A549 (cell line): Measurements from ENCODE around the gene CACNB3. TPM values are rescaled to one million over a fixed set of nuclear protein-coding genes. Genes with fewer than 3 reads are reported as not detected.

ENCODE experiments used
- ATAC-seq, 2 experiments: fragments of 200-7000 bp in 1 of 2; fragments of >200 bp in 1 of 2; cut with Nextera tagmentation in 1 of 2; cut with Tn5 transposase in 1 of 2; 3 replicates each; pipeline versions ENCODE4 v1.8.0 to v1.9.1; 2018 to 2020; ENCODE audit warnings: mild to moderate bottlenecking in 1 of 2, moderate library complexity in 1 of 2
- CTCF ChIA-PET: fragments of 300-600 bp; sonication (Branson Sonifier 250); formaldehyde crosslinking; extraction: SDS; loops from one replicate; lab custom pipeline; 2021; ENCODE audit warnings: antibody characterized with exemption, inconsistent platforms; lab: Yijun Ruan, JAX
- POLR2A ChIA-PET: fragments of 350-600 bp; formaldehyde crosslinking; extraction: SDS; loops from one replicate; lab custom pipeline; 2021; ENCODE audit warnings: antibody characterized with exemption, inconsistent platforms; lab: Yijun Ruan, JAX
- DNase-seq, 2 experiments: peaks; one replicate each; pipeline versions ENCODE4 v3.0.0 to v3.0.0-alpha.2; 2011 to 2016; ENCODE audit warnings: low read depth in 1 of 2, low spot score in 1 of 2
- FAIRE-seq: peaks from 2 replicates; lab custom pipeline; 2011; peaks lifted over from hg19 to GRCh38; lab: Jason Lieb, UNC
- H3K27ac ChIP-seq, 2 experiments: fragments of >200 bp; sonication (Bioruptor Twin); formaldehyde crosslinking; 3 replicates each; pipeline ENCODE4 v1.5.1; 2016 to 2017
- H3K4me1 ChIP-seq: fragments of >200 bp; sonication (Bioruptor Twin); formaldehyde crosslinking; 3 replicates; pipeline ENCODE4 v1.6.1; 2016
- H3K4me2 ChIP-seq: fragments of >200 bp; sonication (Bioruptor Twin); formaldehyde crosslinking; 3 replicates; pipeline ENCODE4 v1.6.1; 2016
- H3K4me3 ChIP-seq: fragments of >200 bp; sonication (Bioruptor Twin); formaldehyde crosslinking; 3 replicates; pipeline ENCODE4 v1.5.1; 2016
- H3K9me3 ChIP-seq: fragments of >200 bp; sonication (Bioruptor Twin); formaldehyde crosslinking; 3 replicates; pipeline ENCODE4 v1.6.1; 2016
- BCL3 ChIP-seq: fragments of >200 bp; sonication (Bioruptor Twin); formaldehyde crosslinking; IDR thresholded peaks from 3 replicates; pipeline ENCODE4 v1.6.1; 2016
- CBX2 ChIP-seq: fragments of 200-600 bp; sonication (generic); IDR thresholded peaks from 2 replicates; pipeline ENCODE4 v1.6.1; 2016; ENCODE audit warnings: low read depth, mild to moderate bottlenecking, borderline replicate concordance
- CEBPB ChIP-seq, 2 experiments: fragments of >200 bp in 1 of 2; sonication (Bioruptor Twin) in 1 of 2; formaldehyde crosslinking in 1 of 2; IDR thresholded peaks; 2 replicates each; pipeline ENCODE4 v1.6.1; 2012 to 2016
- EP300 ChIP-seq, 2 experiments: fragments of >200 bp; sonication (Bioruptor Twin); formaldehyde crosslinking; IDR thresholded peaks; 2 replicates in 1 of 2; 3 replicates in 1 of 2; pipeline ENCODE4 v1.6.1; 2016 to 2017
- ESRRA ChIP-seq: fragments of 150-350 bp; IDR thresholded peaks from 2 replicates; pipeline ENCODE4 v1.6.1; 2014; ENCODE audit warnings: mild to moderate bottlenecking, low read length, borderline replicate concordance
- FOSB ChIP-seq: fragments of 250-450 bp; sonication (Bioruptor Pico); IDR thresholded peaks from 2 replicates; pipeline ENCODE4 v1.5.0; 2020; ENCODE audit warnings: mild to moderate bottlenecking, moderate library complexity
- JUN ChIP-seq, 2 experiments: fragments of >200 bp; sonication (Bioruptor Twin); formaldehyde crosslinking; IDR thresholded peaks; 2 replicates in 1 of 2; 3 replicates in 1 of 2; pipeline ENCODE4 v1.6.1; 2016 to 2017
- KDM5A ChIP-seq: fragments of 200-600 bp; sonication (generic); IDR thresholded peaks from 2 replicates; pipeline ENCODE4 v1.6.1; 2016; ENCODE audit warnings: antibody characterized with exemption, mild to moderate bottlenecking
- PHF8 ChIP-seq: fragments of 200-600 bp; sonication (generic); IDR thresholded peaks from 2 replicates; pipeline ENCODE4 v1.6.1; 2016; ENCODE audit warnings: low read depth, mild to moderate bottlenecking, antibody characterized with exemption, moderate library complexity, borderline replicate concordance
- POLR2AphosphoS2 ChIP-seq: conservative IDR thresholded peaks from 2 replicates; pipeline ENCODE4 v1.6.1; 2012; ENCODE audit warnings: low read length, improper control_type of control experiment, inconsistent platforms
- RARB ChIP-seq: fragments of 250-450 bp; sonication (Bioruptor Pico); IDR thresholded peaks from 2 replicates; pipeline ENCODE4 v1.8.0; 2021; ENCODE audit warnings: mild to moderate bottlenecking, moderate library complexity
- ZNF302 ChIP-seq: fragments of 250-450 bp; sonication (Bioruptor Pico); IDR thresholded peaks from 2 replicates; pipeline ENCODE4 v1.9.0; 2021; ENCODE audit warnings: inconsistent platforms, mild to moderate bottlenecking, moderate library complexity
- ZSCAN20 ChIP-seq: fragments of 250-450 bp; sonication (Bioruptor Pico); IDR thresholded peaks from 2 replicates; pipeline ENCODE4 v1.8.0; 2022; ENCODE audit warnings: mild to moderate bottlenecking, moderate library complexity
- WGBS: methylation state at CpG from one replicate; pipeline ENCODE4 v1.1.6; 2017; ENCODE audit errors: missing lambda C conversion rate; 5-methylcytosine and 5-hydroxymethylcytosine counted together
- polyA plus RNA-seq, 4 experiments: library from polyadenylated mRNA; depleted of rRNA in 3 of 4; stranded (reverse); fragments of >200 nt; fragmentation: RNase III in 1 of 4; extraction: RNeasy Plus Mini Kit Qiagen cat#74134 plus additional on column Dnase treatment in 1 of 4; gene quantifications; 2 replicates in 3 of 4; 3 replicates in 1 of 4; pipeline ENCODE4 v1.2.3, GENCODE V29; 2011 to 2017
- TF ChIP-seq, protein P1 (sequence below): fragments of >200 bp; sonication (Bioruptor Twin); formaldehyde crosslinking; IDR thresholded peaks from 3 replicates; pipeline ENCODE4 v1.5.1; 2016
- TF ChIP-seq, protein P2 (sequence below): fragments of 200-600 bp; sonication (generic); IDR thresholded peaks from 2 replicates; pipeline ENCODE4 v1.6.1; 2016; ENCODE audit warnings: antibody characterized with exemption, mild to moderate bottlenecking, moderate library complexity
- TF ChIP-seq, protein P3 (sequence below): fragments of 250-450 bp; sonication (Bioruptor Pico); IDR thresholded peaks from 2 replicates; pipeline ENCODE4 v1.5.0; 2020; ENCODE audit warnings: low read depth, mild to moderate bottlenecking, moderate library complexity

Gene CACNB3
- polyA plus RNA-seq, 2 of the 4 experiments (the other 2 are of a cell fraction): 12.9 to 23.9 TPM

DNA sequence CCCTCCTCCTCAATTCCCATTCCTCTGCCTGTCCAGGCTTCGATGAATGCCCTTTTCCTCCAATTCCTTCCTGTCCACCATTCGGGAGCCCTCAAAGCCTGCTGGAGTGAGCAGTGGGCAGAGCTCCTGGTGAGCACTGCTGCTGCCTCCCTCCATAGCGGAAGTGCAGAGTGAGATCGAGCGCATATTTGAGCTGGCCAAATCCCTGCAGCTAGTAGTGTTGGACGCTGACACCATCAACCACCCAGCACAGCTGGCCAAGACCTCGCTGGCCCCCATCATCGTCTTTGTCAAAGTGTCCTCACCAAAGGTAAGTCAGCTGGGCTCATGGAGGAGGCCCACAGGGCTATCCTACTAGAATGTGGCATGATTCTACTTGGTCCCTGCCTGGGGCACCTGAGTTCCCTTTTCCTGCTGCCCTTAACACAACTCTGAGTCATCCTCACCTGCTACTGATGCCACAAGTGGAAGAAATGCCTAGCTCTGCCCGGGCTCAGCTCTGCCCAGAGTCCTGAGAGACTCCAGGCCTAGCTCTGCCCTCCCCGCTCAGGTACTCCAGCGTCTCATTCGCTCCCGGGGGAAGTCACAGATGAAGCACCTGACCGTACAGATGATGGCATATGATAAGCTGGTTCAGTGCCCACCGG is 8.0 kb downstream of the CACNB3 start:
- CTCF ChIA-PET: interaction anchor here (1.1 to 18.2 kb wide), 7 partner anchors 9 to 162 kb away, joined by 3 to 230 read pairs (median 14); partner anchors contain the start of genes CACNB3 and DDX23
- ATAC-seq: peak in 1 of 2 experiments; percentile 5; a peak in 3 of 6 replicates

DNA sequence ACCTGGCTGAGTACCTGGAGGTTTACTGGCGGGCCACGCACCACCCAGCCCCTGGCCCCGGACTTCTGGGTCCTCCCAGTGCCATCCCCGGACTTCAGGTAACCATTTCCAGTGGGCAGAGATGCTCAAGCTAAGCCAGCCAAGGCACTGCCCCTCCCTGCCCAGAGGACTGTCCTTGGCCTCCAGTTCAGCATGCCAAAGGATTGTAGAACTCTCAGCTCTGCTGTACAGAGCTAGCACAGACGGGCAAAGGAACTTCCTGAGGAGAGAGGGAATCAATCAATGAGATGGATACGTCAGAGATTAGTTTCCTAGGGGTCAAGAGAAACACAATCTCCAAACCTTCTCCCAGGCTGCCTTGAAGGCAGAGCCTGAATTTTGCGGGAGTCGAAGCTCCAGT is 8.7 kb downstream of the CACNB3 start:
- DNase-seq (no peak), ATAC-seq (peak in 1 of 2 experiments; percentile 10; a peak in 1 of 6 replicates), FAIRE-seq (no peak)
- POLR2A ChIA-PET: interaction anchor here (0.9 to 1.7 kb wide), 2 partner anchors 25 to 39 kb away, joined by 5 to 6 read pairs; partner anchors contain the start of genes DDX23 and RND1
- TF ChIP-seq KDM5A (no peak), BCL3 (no peak)
- TF ChIP-seq, protein P1, sequence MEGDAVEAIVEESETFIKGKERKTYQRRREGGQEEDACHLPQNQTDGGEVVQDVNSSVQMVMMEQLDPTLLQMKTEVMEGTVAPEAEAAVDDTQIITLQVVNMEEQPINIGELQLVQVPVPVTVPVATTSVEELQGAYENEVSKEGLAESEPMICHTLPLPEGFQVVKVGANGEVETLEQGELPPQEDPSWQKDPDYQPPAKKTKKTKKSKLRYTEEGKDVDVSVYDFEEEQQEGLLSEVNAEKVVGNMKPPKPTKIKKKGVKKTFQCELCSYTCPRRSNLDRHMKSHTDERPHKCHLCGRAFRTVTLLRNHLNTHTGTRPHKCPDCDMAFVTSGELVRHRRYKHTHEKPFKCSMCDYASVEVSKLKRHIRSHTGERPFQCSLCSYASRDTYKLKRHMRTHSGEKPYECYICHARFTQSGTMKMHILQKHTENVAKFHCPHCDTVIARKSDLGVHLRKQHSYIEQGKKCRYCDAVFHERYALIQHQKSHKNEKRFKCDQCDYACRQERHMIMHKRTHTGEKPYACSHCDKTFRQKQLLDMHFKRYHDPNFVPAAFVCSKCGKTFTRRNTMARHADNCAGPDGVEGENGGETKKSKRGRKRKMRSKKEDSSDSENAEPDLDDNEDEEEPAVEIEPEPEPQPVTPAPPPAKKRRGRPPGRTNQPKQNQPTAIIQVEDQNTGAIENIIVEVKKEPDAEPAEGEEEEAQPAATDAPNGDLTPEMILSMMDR: no peak
- Histone ChIP-seq H3K4me1 (0 out of 3 replicates have a peak, but pooled peaks cover 4% of the 10 kb centered on the region), H3K27ac (no peak overlapping the region), H3K4me2 (no peak overlapping the region), H3K9me3 (no peaks in the 10 kb centered on the region), H3K4me3 (no peak overlapping the region)
- CTCF ChIA-PET: interaction anchor here (0.6 to 18.2 kb wide), 8 partner anchors 8 to 109 kb away, joined by 3 to 230 read pairs (median 10); partner anchors contain the start of genes CACNB3 and DDX23
- WGBS: 91% methylated on average over 8 of the region's 8 CpGs

More for the DNA sequence above, 8.0 kb downstream of the CACNB3 start:
- no peak for FAIRE-seq
- Histone ChIP-seq H3K4me2 (no peak overlapping the region), H3K9me3 (no peaks in the 10 kb centered on the region), H3K27ac (no peak overlapping the region), H3K4me3 (no peak overlapping the region), H3K4me1 (0 out of 3 replicates have a peak, but pooled peaks cover 4% of the 10 kb centered on the region)
- no peak for DNase-seq
- POLR2A ChIA-PET: interaction anchor here (0.9 kb wide), 1 partner anchor 40 kb away, joined by 3 read pairs; no protein-coding TSS in a partner anchor
- WGBS: 91% methylated on average over 15 of the region's 15 CpGs
- TF ChIP-seq CEBPB (IDR thresholded peaks at IDR 0.05) (no peak), ESRRA (no peak), RARB (CRISPR knock-in tag) (no peak), ZSCAN20 (no peak), JUN (IDR thresholded peaks at IDR 0.05) (no peak), ZNF302 (CRISPR knock-in tag) (no peak), EP300 (IDR thresholded peaks at IDR 0.05) (no peak), PHF8 (no peak), CBX2 (no peak), POLR2AphosphoS2 (no peak), FOSB (CRISPR knock-in tag) (no peak), BCL3 (no peak)
- TF ChIP-seq, protein P2, sequence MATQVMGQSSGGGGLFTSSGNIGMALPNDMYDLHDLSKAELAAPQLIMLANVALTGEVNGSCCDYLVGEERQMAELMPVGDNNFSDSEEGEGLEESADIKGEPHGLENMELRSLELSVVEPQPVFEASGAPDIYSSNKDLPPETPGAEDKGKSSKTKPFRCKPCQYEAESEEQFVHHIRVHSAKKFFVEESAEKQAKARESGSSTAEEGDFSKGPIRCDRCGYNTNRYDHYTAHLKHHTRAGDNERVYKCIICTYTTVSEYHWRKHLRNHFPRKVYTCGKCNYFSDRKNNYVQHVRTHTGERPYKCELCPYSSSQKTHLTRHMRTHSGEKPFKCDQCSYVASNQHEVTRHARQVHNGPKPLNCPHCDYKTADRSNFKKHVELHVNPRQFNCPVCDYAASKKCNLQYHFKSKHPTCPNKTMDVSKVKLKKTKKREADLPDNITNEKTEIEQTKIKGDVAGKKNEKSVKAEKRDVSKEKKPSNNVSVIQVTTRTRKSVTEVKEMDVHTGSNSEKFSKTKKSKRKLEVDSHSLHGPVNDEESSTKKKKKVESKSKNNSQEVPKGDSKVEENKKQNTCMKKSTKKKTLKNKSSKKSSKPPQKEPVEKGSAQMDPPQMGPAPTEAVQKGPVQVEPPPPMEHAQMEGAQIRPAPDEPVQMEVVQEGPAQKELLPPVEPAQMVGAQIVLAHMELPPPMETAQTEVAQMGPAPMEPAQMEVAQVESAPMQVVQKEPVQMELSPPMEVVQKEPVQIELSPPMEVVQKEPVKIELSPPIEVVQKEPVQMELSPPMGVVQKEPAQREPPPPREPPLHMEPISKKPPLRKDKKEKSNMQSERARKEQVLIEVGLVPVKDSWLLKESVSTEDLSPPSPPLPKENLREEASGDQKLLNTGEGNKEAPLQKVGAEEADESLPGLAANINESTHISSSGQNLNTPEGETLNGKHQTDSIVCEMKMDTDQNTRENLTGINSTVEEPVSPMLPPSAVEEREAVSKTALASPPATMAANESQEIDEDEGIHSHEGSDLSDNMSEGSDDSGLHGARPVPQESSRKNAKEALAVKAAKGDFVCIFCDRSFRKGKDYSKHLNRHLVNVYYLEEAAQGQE: no peak
- TF ChIP-seq, protein P3, sequence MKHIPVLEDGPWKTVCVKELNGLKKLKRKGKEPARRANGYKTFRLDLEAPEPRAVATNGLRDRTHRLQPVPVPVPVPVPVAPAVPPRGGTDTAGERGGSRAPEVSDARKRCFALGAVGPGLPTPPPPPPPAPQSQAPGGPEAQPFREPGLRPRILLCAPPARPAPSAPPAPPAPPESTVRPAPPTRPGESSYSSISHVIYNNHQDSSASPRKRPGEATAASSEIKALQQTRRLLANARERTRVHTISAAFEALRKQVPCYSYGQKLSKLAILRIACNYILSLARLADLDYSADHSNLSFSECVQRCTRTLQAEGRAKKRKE: no peak
